ENCODE data around the gene MFSD2B. TPM values are rescaled to one million over a fixed set of nuclear protein-coding genes. Genes with fewer than 3 reads are reported as not detected.

Gene MFSD2B
- total RNA-seq, 1 donor from 2014 or later = 1.8 TPM

DNA sequence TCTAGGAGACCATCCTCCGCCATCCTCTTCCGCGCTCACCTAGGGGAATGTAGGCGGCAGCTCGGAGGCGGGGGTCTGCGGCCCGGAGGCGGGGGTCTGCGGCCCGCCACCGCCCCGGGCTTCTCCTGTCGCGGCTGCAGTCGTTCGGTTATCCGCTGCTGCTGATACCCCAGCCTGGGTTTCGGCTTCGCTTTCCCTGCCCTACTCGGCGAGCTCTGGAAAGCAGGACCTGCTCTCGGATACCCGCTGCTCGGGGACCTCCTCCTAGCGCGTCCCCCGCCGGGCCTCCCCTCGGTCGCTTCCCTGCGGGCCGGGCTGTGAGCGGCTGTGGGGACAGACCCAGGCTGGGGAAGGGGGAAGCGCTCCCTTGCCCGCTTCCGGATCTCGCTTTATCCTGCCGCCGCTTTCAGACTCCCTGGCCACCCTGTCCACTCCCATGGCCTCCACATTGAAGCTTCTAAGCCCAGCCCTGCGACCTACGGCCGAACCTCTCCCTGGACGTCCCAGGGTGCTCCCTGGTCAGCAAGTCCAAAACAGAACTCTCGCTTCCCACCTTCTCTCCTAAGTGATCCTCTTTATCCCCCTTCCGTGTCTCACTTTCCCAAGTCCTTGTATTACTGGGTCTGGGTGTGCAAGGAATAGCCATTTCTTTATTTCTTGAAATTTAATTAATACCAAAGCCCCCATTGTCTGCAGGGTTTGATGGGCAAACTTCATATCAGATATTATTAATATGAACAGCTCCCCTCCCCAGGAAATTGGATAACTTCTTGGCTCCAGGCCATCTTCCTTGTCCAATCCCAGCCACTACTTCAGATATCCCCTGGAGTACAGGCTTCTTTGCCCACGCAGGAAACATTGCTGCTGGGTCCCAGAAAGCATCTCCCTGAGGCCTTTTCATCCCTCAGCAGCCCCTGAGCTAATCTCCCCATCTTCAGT lies 40.4 kb downstream of the MFSD2B start:
- no peak for DNase-seq (ENCODE audit: low spot score)

DNA sequence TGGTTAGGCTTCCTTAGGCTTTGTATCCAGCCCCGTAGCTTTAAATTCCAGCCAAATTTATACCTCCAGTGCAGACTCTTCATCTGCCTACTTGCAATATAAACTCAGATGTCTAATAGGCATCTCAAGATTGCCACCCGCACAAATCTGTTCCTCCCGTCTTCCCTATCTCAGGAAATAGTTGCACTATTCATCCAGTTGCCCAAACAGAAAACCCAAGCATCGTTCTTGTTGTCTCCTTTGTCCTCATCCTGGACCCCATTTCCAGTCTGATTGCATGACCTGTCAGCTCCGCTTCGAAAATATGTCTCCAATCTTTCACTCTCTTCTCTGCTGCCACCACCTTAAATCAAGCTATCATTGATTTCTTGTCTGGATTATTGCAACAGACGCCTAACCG lies 41.9 kb downstream of the MFSD2B start:
- no peak for DNase-seq (ENCODE audit: low spot score)

DNA sequence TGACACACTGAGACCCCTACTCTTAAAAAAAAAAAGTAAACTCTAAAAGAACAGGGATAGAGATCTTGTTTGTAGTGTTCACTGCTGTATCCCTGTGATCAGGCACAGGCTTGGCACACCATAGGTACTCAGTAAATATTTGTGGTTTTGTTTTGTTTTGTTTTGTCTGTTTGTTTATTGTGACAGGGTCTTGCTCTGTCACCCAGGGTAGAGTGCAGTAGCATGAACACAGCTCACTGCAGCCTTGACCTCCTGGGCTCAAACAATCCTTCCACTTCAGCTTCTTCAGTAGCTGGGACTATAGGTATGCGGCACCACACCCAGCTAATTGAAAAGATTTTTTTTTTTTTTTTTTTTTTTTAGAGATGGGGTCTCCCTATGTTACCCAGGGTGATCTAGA lies 43.1 kb downstream of the MFSD2B start:
- no peak for DNase-seq (ENCODE audit: low spot score)

DNA sequence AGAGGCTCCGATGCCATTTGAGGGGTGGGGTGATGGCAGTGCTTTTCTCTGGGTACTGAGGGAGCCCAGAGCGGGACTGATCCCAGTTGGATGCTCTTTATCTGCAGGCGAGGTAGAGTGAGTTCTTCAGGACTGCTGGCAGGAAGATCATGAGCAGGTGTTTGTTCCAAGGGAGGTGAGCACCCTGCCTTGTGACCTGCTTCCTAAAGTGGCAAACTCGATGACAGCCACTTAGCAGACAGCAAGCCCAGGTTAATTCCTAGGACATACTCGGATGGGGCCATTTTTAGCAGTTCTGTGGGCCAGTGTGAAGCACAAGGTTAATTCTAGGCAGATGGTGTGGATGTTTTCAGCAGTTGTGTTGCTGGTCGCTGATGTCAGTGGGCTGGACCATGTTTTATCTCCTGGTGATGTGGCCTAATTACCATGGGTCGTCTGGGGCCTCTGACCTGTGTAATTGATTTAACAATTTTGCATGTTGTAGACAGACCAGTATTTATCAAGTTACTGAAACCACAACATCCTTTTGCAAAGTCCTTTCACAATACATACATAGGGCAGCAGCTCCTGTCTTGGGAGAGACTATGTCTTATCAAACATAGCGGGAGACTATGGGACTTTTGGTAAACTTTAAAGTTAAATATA lies 44.6 kb downstream of the MFSD2B start:
- DNase-seq (ENCODE audit: low spot score) = no peak

DNA sequence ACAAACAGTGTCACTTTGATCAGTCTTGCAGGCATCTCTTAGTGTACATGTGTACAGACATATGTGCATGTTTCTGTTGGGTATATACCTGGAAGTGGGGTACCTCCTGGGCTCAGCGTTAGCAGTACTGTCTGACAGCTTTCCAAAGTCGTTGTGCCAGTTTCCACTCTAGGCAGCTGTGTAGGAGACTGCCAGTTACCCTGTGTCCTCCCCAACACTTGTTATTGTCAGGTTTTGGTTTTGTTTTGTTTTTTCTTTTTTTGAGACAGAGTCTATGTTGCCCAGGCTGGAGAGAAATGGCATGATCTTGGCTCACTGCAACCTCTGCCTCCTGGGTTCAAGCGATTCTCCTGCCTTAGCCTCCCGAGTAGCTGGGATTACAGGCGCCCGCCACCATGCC lies 45.9 kb downstream of the MFSD2B start:
- DNase-seq (ENCODE audit: low spot score) = no peak

DNA sequence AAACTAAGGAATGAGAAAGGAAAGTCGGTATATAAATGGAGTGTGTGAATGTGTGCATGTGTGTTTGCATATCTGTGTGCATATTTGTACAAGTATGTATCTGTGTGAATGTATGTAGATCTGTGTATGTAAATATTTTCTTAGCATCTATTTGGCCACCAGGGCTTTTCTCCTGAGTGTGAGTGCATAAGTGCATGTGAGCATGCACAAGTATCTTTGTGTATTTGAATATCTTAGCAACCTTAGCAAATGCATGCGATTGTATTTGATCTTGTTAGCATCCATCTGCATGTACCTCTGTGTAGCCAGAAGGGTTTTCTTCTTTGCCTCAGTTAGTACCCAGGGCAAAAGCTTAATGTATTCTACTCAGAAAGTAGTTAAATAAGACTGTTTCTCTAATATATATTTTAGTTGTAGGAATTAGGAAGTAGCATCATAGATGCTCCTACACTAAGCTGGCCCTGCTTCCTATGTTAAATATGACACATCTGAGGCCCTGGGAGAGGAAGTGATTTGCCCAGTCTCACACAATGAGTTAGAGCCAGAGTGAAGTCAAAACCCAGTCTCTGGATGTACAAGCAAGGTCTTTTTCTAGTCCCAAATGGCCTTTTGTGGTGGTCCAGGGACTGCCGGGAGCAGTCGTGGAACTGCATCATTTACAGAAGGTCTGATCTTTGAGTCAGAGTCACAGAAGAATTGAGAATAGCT lies 48.8 kb downstream of the MFSD2B start:
- no peak for DNase-seq (ENCODE audit: low spot score)

DNA sequence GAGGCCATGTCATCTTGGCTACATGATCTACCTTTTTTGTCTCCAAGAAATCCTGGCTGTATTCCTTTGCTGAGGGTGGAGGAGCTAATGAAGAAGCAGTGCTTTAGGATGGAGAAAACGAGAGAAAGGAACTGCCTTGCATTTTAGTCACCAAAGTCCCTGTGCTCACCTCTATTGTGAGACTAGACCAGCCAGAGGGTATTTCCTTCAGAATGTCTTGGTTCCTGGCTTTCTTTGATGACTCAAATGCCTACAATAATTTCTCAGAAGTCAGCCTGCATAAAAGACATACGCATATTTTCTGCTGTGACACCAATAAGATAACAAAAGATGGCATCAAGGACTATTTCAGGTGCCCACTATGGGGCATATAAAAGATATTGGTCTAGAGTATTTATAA lies 55.5 kb downstream of the MFSD2B start:
- DNase-seq (ENCODE audit: low spot score) = no peak

DNA sequence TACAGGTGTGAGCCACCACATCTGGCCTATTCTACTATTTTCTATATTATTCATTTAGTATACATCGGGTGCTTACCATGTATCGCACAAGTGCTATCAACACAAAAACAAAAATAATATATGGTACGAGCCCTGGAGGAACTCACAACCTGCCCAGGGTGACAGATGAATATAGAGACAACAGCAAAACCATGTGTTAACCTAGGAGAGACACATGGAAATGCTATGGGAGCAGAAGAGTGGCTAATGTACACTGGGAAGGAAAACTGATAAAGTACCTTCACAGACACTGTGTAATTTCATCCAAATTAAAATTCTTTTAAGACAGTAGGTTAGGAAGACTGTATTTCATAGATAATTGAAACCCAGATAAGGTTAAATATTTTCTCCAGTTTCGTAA lies 62.4 kb downstream of the MFSD2B start:
- DNase-seq (ENCODE audit: low spot score) = no peak

DNA sequence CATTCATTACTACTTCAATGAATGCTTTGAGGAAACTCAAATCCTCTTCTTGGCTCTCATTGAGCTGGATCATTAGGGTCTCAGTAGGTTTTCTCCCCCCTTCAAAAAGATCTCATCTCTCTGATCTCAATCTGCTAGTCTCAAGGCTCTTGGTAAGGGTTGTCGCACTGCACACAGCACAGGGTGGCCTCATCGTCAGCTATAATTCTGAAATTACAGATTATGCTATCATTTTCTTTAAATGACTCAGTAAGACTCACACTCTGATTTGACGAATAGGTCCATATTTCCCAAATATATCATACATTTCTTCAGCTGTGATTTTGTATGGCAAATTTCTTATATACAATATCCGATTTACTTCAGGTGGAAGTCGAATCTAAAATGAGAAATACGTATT lies 63.9 kb downstream of the MFSD2B start:
- no peak for DNase-seq (ENCODE audit: low spot score)

DNA sequence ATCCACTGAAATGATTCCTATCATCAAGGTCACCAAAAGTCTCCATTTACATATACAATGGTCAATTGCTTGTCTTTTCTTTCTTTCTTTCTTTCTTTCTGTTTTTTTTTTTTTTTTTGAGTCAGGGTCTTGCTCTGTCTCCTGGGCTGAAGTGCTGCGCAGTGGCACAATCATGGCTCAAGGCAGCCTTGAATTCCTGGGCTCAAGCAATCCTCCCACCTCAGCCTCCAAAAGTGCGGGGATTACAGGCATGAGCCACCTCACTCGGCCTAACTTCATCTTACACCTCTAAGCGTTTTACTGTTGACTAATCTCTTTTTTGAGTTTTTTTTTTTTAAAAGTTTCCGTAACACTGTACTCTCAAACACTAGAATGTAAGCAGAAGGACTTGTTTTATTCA lies 65.4 kb downstream of the MFSD2B start:
- DNase-seq (ENCODE audit: low spot score) = no peak

Other genes with a start within 250 kb of the MFSD2B start
- 48.4 TPM for gene ATAD2B, start 83.0 kb upstream of the MFSD2B start, total RNA-seq
- 17.0 TPM for gene UBXN2A, start 69.6 kb upstream of the MFSD2B start, total RNA-seq
- 13.6 TPM for gene WDCP, start 37.3 kb downstream of the MFSD2B start, total RNA-seq
- 4.1 TPM for gene FKBP1B, start 39.7 kb downstream of the MFSD2B start, total RNA-seq
- 70.5 TPM for gene SF3B6, start 66.2 kb downstream of the MFSD2B start, total RNA-seq
- gene TP53I3, start 74.7 kb downstream of the MFSD2B start, total RNA-seq = 30.5 TPM
- gene PFN4, start 113.2 kb downstream of the MFSD2B start, total RNA-seq = 1.2 TPM
- 47.8 TPM for gene FAM228B, start 113.4 kb downstream of the MFSD2B start, total RNA-seq
- 1.2 TPM for gene FAM228A, start 165.0 kb downstream of the MFSD2B start, total RNA-seq

Measured in ureter (tissue), 1 donor.